Mammary epithelial cell (primary cell): ENCODE data around the gene NMNAT2.

ENCODE experiments used
- CTCF ChIP-seq, 2 donors: IDR thresholded peaks in 1 of 2; conservative IDR thresholded peaks in 1 of 2; 2 replicates each; pipeline ENCODE4 v1.5.1; 2011 to 2012; ENCODE audit warnings: inconsistent platforms in 2 of 2, low read length in 2 of 2, mild to moderate bottlenecking in 2 of 2, control low read depth in 1 of 2, low read depth in 1 of 2; ENCODE audit not compliant: insufficient read depth in 1 of 2; ENCODE audit errors: extremely low read depth in 1 of 2
- EZH2 ChIP-seq: IDR thresholded peaks from 2 replicates; pipeline ENCODE4 v1.6.1; 2012; ENCODE audit warnings: low read length, inconsistent platforms, borderline replicate concordance

- TF ChIP-seq CTCF (conservative IDR thresholded peaks at IDR 0.05 in 1 of 2, IDR thresholded peaks at IDR 0.05 in 1 of 2; ENCODE audit: extremely low read depth in 1 of 2, insufficient read depth in 1 of 2, low read depth in 1 of 2, low read length in 2 of 2) (no peak), EZH2 (no peak)
Observed at GRCh38 chr1:183323849-183324683, 94.1 kb downstream of the NMNAT2 start.
